Ishikawa (cell line): ENCODE data around the gene GPR137B.

Experiments used
- CEBPB ChIP-seq: IDR thresholded peaks from 2 replicates; pipeline ENCODE4 v1.6.1; 2012
- CREB1 ChIP-seq: IDR thresholded peaks from 2 replicates; pipeline ENCODE4 v1.6.1; 2012; ENCODE audit warnings: low read depth
- EGR1 ChIP-seq: IDR thresholded peaks from 2 replicates; pipeline ENCODE4 v1.6.1; 2012
- EP300 ChIP-seq: IDR thresholded peaks from 2 replicates; pipeline ENCODE4 v1.6.1; 2012; ENCODE audit warnings: borderline replicate concordance
- FOXM1 ChIP-seq: IDR thresholded peaks from 2 replicates; pipeline ENCODE4 v1.6.1; 2012; ENCODE audit warnings: low read depth, borderline replicate concordance
- NFIC ChIP-seq: IDR thresholded peaks from 2 replicates; pipeline ENCODE4 v1.6.1; 2012
- RAD21 ChIP-seq: IDR thresholded peaks from 2 replicates; pipeline ENCODE4 v1.6.1; 2012; ENCODE audit warnings: low read depth
- TAF1 ChIP-seq: IDR thresholded peaks from 2 replicates; pipeline ENCODE4 v1.6.1; 2012; ENCODE audit warnings: low read depth, mild to moderate bottlenecking
- TCF12 ChIP-seq: IDR thresholded peaks from 2 replicates; pipeline ENCODE4 v1.6.1; 2012; ENCODE audit warnings: low read depth
- TEAD4 ChIP-seq: IDR thresholded peaks from 2 replicates; pipeline ENCODE4 v1.6.1; 2012
- YY1 ChIP-seq: IDR thresholded peaks from 2 replicates; pipeline ENCODE4 v1.6.1; 2012; ENCODE audit warnings: low read depth
- ZBTB7A ChIP-seq: IDR thresholded peaks from 2 replicates; pipeline ENCODE4 v1.6.1; 2012; ENCODE audit warnings: low read depth
- TF ChIP-seq, protein P1 (sequence below): IDR thresholded peaks from 2 replicates; pipeline ENCODE4 v1.6.1; 2012
- TF ChIP-seq, protein P2 (sequence below): IDR thresholded peaks from 2 replicates; pipeline ENCODE4 v1.6.1; 2012; ENCODE audit warnings: low read depth, mild to moderate bottlenecking
- TF ChIP-seq, protein P3 (sequence below): IDR thresholded peaks from 2 replicates; pipeline ENCODE4 v1.6.1; 2012

The GPR137B gene

DNA sequence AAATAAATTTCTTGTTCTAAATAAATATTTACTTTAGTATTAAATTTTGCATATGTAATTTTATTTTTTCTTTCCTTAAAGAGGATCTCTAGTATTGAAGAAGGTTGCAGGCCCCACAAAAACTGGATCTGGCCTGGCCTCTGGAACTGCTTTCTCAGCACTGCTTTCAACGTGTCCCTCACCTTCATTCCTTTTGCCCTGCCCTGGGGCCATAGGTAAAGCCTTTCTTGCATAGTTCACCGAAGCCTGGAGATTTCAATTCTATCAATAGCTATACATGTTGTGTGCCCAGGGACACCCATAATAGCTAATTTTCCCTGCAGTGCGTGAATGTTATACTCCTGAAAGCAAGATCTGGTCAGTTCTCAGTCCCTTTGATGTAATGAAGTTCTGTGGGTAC lies 12.0 kb upstream of the GPR137B start:
- TF ChIP-seq FOXM1 (no peak), TCF12 (no peak), ZBTB7A (no peak), NFIC (no peak), CREB1 (no peak), TAF1 (no peak), EGR1 (no peak), CEBPB (no peak), EP300 (no peak), YY1 (no peak), RAD21 (no peak), TEAD4 (no peak)
- TF ChIP-seq, protein P1, sequence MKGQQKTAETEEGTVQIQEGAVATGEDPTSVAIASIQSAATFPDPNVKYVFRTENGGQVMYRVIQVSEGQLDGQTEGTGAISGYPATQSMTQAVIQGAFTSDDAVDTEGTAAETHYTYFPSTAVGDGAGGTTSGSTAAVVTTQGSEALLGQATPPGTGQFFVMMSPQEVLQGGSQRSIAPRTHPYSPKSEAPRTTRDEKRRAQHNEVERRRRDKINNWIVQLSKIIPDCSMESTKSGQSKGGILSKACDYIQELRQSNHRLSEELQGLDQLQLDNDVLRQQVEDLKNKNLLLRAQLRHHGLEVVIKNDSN, result no peak
- TF ChIP-seq, protein P2, sequence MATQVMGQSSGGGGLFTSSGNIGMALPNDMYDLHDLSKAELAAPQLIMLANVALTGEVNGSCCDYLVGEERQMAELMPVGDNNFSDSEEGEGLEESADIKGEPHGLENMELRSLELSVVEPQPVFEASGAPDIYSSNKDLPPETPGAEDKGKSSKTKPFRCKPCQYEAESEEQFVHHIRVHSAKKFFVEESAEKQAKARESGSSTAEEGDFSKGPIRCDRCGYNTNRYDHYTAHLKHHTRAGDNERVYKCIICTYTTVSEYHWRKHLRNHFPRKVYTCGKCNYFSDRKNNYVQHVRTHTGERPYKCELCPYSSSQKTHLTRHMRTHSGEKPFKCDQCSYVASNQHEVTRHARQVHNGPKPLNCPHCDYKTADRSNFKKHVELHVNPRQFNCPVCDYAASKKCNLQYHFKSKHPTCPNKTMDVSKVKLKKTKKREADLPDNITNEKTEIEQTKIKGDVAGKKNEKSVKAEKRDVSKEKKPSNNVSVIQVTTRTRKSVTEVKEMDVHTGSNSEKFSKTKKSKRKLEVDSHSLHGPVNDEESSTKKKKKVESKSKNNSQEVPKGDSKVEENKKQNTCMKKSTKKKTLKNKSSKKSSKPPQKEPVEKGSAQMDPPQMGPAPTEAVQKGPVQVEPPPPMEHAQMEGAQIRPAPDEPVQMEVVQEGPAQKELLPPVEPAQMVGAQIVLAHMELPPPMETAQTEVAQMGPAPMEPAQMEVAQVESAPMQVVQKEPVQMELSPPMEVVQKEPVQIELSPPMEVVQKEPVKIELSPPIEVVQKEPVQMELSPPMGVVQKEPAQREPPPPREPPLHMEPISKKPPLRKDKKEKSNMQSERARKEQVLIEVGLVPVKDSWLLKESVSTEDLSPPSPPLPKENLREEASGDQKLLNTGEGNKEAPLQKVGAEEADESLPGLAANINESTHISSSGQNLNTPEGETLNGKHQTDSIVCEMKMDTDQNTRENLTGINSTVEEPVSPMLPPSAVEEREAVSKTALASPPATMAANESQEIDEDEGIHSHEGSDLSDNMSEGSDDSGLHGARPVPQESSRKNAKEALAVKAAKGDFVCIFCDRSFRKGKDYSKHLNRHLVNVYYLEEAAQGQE, result no peak
- TF ChIP-seq, protein P3, sequence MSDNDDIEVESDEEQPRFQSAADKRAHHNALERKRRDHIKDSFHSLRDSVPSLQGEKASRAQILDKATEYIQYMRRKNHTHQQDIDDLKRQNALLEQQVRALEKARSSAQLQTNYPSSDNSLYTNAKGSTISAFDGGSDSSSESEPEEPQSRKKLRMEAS, result no peak

DNA sequence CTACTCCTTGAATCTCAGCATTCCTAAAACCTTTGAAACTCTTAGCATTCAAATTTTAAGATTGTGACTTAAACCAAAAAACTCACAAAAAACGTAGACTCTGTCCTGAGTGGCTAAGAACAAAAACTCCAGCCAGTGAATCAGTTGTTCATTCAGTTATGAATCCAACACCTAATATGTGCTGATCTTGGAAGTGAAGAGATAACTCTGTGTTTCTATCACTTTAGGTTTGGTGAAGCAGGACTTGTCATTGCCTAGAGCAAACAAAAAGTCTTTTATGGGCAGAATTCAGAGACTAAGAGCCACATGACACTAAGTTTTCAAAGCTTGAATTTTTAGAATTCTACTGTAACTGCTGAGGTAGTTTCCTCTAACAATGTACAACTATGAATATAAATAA lies 10.4 kb upstream of the GPR137B start:
- TF ChIP-seq EP300 (no peak), TCF12 (no peak)
- TF ChIP-seq, protein P1, result no peak
- TF ChIP-seq, protein P3, result no peak

DNA sequence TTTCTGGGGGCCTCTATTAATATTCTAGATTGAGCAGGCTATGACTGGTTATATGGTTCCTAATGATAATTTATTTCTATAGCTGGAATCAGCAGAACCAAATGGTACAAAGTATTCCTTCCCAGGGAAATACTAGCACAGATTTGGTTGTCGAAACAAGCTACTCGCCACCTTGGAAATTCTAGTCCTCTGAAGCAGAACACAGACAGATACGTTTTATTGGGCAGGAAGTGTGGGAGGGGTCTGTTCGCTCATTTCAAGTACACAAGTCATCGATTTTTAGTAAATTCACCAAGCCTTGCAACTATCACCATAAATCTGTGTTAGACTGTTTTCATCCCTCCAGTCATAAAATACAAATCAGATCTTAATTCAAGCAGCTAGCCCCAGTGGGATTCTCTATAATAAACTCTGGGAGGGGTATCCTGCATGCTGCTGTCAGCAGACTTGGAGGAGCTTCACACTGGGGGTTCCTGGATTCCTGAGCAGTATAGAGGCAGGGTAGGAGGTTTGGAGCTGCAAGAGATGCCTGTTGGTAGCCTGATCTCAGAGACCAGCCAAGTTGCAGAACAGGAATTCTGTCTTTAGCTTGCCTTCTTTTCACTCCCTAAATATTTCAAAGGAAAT lies 9.8 kb upstream of the GPR137B start:
- TF ChIP-seq CREB1 (no peak), CEBPB (no peak), FOXM1 (no peak), NFIC (no peak)

DNA sequence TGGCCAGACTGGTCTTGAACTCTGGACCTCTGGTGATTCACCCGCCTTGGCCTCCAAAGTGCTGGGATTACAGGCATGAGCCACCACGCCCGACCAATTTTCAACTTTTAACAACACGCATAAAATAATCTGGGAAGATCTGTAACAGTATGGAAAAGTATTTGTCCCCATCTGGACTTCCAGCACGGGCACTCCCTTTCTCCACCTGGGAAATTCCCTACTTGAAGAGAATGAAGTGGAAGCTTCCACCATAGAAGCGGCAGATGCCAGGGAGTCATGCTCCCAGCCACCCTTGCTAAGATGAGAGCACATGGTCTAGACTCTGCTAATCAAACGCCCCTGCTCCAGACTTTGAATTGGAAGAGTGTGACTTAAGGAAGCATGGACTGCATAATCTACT lies 9.0 kb upstream of the GPR137B start:
- TF ChIP-seq, protein P2, result no peak
- TF ChIP-seq FOXM1, result no peak
- no peak for TF ChIP-seq CREB1
- no peak for TF ChIP-seq TAF1
- TF ChIP-seq CEBPB, result no peak
- TF ChIP-seq, protein P3, result no peak
- no peak for TF ChIP-seq RAD21

DNA sequence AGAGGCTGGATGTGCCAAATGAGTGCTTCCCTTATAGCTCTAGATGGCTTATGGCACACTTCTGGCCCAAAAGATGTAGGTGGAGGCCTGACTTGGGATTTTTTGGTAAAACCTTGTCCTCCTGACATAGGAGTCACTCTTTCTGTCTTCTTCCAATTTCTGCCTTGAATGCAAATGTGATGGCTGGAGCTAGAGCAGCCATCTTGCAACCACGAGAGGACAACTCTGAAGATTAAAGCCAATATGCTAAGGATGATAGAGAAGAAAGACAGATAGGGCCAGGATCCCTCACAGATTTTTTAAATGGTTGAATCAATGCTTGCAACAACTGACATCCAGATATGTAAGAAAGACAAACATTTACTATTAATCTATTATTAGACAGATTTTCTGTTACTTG lies 8.5 kb upstream of the GPR137B start:
- TF ChIP-seq TEAD4 (no peak), RAD21 (no peak), EGR1 (no peak), CREB1 (no peak), YY1 (no peak), CEBPB (no peak), EP300 (no peak), ZBTB7A (no peak), NFIC (no peak), FOXM1 (no peak), TCF12 (no peak), TAF1 (no peak)
- TF ChIP-seq, protein P3, result no peak
- TF ChIP-seq, protein P1, result no peak
- TF ChIP-seq, protein P2, result no peak
